GM10266 (cell line): ENCODE measurements around the gene PLA2G4E.

Experiments
- DNase-seq: peaks from one replicate; pipeline ENCODE4 v3.0.0; 2012; ENCODE audit errors: extremely low spot score
- TF ChIP-seq, protein P1 (sequence below): IDR thresholded peaks from 2 replicates; pipeline ENCODE4 v1.5.1; 2012; ENCODE audit warnings: mild to moderate bottlenecking, low read depth; ENCODE audit not compliant: control insufficient read depth, insufficient read depth; ENCODE audit errors: missing control alignments

The PLA2G4E gene, protein sequence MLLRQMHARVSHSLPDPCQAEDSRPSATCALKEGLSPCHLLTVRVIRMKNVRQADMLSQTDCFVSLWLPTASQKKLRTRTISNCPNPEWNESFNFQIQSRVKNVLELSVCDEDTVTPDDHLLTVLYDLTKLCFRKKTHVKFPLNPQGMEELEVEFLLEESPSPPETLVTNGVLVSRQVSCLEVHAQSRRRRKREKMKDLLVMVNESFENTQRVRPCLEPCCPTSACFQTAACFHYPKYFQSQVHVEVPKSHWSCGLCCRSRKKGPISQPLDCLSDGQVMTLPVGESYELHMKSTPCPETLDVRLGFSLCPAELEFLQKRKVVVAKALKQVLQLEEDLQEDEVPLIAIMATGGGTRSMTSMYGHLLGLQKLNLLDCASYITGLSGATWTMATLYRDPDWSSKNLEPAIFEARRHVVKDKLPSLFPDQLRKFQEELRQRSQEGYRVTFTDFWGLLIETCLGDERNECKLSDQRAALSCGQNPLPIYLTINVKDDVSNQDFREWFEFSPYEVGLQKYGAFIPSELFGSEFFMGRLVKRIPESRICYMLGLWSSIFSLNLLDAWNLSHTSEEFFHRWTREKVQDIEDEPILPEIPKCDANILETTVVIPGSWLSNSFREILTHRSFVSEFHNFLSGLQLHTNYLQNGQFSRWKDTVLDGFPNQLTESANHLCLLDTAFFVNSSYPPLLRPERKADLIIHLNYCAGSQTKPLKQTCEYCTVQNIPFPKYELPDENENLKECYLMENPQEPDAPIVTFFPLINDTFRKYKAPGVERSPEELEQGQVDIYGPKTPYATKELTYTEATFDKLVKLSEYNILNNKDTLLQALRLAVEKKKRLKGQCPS

DNA sequence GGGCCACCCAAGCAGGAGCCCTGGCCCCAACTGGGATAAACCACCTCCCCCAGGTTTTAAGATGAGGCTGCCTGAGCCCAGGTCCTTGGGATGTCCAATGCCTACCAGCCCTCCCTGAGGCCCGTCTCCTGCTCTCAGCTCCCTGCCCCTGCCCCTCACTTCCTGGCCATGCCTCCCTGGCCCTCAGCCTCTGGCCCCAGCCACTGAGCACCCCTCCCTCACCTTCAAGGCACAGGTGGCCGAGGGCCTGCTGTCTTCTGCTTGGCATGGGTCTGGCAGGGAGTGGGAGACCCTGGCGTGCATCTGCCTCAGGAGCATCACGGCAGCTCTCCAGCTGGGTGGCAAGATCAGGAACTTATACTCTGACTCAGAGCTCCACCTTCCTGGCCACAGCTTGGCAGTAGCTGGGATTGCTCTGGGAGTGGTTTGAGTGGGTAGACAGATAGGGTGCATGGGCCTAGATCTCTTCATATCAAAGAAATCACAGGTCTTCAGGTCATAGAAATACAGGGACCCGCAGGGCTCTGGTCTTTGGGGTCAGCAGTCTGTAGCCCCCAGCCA lies at the start of gene PLA2G4E:
PLA2G4E (minus strand) TSS at position 330 of the 561 bp plus-strand sequence; CDS start at position 318, 12 bp downstream.
- no peak for DNase-seq
- TF ChIP-seq, protein P1, sequence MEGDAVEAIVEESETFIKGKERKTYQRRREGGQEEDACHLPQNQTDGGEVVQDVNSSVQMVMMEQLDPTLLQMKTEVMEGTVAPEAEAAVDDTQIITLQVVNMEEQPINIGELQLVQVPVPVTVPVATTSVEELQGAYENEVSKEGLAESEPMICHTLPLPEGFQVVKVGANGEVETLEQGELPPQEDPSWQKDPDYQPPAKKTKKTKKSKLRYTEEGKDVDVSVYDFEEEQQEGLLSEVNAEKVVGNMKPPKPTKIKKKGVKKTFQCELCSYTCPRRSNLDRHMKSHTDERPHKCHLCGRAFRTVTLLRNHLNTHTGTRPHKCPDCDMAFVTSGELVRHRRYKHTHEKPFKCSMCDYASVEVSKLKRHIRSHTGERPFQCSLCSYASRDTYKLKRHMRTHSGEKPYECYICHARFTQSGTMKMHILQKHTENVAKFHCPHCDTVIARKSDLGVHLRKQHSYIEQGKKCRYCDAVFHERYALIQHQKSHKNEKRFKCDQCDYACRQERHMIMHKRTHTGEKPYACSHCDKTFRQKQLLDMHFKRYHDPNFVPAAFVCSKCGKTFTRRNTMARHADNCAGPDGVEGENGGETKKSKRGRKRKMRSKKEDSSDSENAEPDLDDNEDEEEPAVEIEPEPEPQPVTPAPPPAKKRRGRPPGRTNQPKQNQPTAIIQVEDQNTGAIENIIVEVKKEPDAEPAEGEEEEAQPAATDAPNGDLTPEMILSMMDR = no peak

DNA sequence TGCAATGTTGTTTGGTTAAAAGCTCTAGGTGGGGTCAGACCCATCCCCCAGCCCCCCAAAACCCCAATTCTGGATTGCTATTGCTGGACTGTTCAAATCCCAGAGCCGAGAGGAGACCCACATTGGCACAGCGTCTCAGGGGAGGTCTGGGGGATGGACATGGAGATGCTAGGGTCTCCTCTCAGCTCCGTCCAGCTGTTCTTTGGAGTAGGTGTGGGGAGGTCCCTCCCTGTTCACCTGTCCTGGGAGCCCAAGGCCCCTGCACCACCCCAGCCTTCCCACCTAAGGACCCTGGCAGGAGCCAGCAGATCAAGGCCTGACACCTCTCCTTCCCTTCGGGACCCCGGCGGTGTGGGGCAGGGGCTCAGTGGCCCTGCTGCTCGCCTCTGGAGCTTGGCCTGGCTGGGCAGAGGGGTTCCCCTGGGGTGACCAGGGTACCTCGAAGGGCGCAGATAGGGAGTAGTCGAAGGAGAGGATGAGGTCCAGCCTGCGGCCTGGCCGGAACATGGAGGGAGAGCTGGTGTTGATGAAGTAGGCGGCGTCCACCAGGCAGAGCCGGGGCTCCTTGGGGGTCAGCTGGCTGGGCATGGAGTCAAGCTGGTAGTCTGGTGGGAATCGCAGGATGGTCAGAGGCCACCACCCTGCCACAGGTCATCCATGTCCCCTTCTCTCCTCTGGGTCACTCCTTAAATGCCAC lies 49.6 kb upstream of the PLA2G4E start:
- DNase-seq = no peak
- TF ChIP-seq, protein P1 = no peak

- no peak for DNase-seq
- TF ChIP-seq, protein P1 = no peak
Measured at GRCh38 chr15:42069496-42070278, 48.8 kb upstream of the PLA2G4E start.

DNA sequence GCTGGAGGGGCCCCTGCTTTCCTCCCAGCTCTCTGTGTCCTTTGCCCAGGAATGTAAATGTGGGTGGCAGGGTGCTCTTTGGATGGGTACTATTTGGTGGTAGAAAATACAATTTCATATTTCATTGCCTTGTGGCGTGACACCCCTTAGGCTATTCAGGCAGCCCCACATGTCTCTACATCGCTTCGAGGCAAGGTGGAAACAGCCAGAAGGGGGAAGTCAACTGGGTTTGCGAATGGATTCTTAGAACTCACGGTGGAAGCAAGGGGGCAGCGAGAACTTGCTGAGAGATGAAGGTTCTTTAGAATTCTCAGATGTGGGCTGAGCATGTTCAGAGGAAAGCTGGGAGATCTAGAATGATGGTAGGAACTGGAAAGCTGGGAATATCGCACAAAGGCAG lies 48.2 kb upstream of the PLA2G4E start:
- DNase-seq = no peak
- TF ChIP-seq, protein P1 = no peak

- DNase-seq = no peak
Measured at GRCh38 chr15:42068601-42069000, 47.8 kb upstream of the PLA2G4E start.

GRCh38 chr15:42066764-42067415 lies 46.0 kb upstream of the PLA2G4E start:
- TF ChIP-seq, protein P1 = no peak
- no peak for DNase-seq

More at GRCh38 chr15:42068601-42069000, 47.8 kb upstream of the PLA2G4E start:
- TF ChIP-seq, protein P1 = no peak
